GM12878 (cell line): ENCODE data around the gene TSC2. TPM values are rescaled to one million over a fixed set of nuclear protein-coding genes. Genes with fewer than 3 reads are reported as not detected.

Experiments
- ATAC-seq: fragments of 200-7000 bp; cut with Tn5 transposase; 3 replicates; pipeline ENCODE4 v1.9.1; 2020; ENCODE audit warnings: mild to moderate bottlenecking, moderate library complexity
- BruUV-seq: library from RNA; stranded (reverse); fragments of 400-500 nt; replicated peaks from 2 replicates; lab custom pipeline; 2021; lab: Mats Ljungman, UMichigan
- CTCF ChIA-PET: fragments of 300-600 bp; sonication (Branson Sonifier 250); formaldehyde crosslinking; extraction: SDS; loops from one replicate; lab custom pipeline; 2021; ENCODE audit warnings: inconsistent platforms; lab: Yijun Ruan, JAX
- POLR2A ChIA-PET: fragments of 350-600 bp; formaldehyde crosslinking; extraction: SDS; loops from one replicate; lab custom pipeline; 2021; ENCODE audit warnings: inconsistent platforms; lab: Charles Lee
- RAD21 ChIA-PET: fragments of 300-600 bp; sonication (Branson Sonifier 250); formaldehyde crosslinking; loops from one replicate; lab custom pipeline; 2023; ENCODE audit warnings: antibody characterized with exemption; ENCODE audit not compliant: unreplicated experiment; lab: Charles Lee
- SMC1A ChIA-PET: fragments of 300-600 bp; sonication (Branson Sonifier 250); formaldehyde crosslinking; loops from one replicate; lab custom pipeline; 2023; ENCODE audit not compliant: unreplicated experiment, uncharacterized antibody; lab: Charles Lee
- DNase-seq: peaks from one replicate; pipeline ENCODE4 v3.0.0-alpha.2; 2011; ENCODE audit warnings: low read depth, low spot score
- FAIRE-seq: peaks from 3 replicates; lab custom pipeline; 2011; peaks lifted over from hg19 to GRCh38; lab: Jason Lieb, UNC
- H2AFZ ChIP-seq: 2 replicates; pipeline ENCODE4 v1.6.0; 2011; ENCODE audit warnings: low read depth, low read length, control low read depth; ENCODE audit not compliant: control insufficient read depth
- H3K27ac ChIP-seq: 2 replicates; pipeline ENCODE4 v1.5.1; 2011; ENCODE audit warnings: control low read depth; ENCODE audit not compliant: control insufficient read depth, insufficient read depth
- H3K27me3 ChIP-seq, 2 experiments: replicated peaks in 1 of 2; 2 replicates each; pipeline versions ENCODE4 v1.6.0 to v1.6.1; 2011; ENCODE audit warnings: low read length in 1 of 2; ENCODE audit not compliant: control insufficient read depth in 2 of 2, insufficient read depth in 2 of 2
- H3K36me3 ChIP-seq, 2 experiments: 2 replicates each; pipeline ENCODE4 v1.5.1; 2011; ENCODE audit warnings: low read length in 1 of 2; ENCODE audit not compliant: control insufficient read depth in 2 of 2, insufficient read depth in 2 of 2
- H3K4me1 ChIP-seq: 2 replicates; pipeline ENCODE4 v1.6.1; 2011; ENCODE audit warnings: mild to moderate bottlenecking, low read length, moderate library complexity, mixed read lengths; ENCODE audit not compliant: control insufficient read depth, insufficient read depth
- H3K4me2 ChIP-seq: 2 replicates; pipeline ENCODE4 v1.6.0; 2011; ENCODE audit warnings: control low read depth; ENCODE audit not compliant: control insufficient read depth, insufficient read depth
- H3K4me3 ChIP-seq: fragments of 200-600 bp; sonication (generic); 2 replicates; pipeline ENCODE4 v1.5.1; 2016
- H3K79me2 ChIP-seq: 2 replicates; pipeline ENCODE4 v1.6.0; 2011; ENCODE audit warnings: low read length; ENCODE audit not compliant: control insufficient read depth, insufficient read depth
- H3K9ac ChIP-seq: 2 replicates; pipeline ENCODE4 v1.8.0; 2011; ENCODE audit warnings: low read length, control low read depth, mixed read lengths; ENCODE audit not compliant: control insufficient read depth, insufficient read depth
- H3K9me3 ChIP-seq: replicated peaks from 3 replicates; pipeline ENCODE4 v1.5.1; 2011; ENCODE audit warnings: mild to moderate bottlenecking, low read length; ENCODE audit not compliant: control insufficient read depth, insufficient read depth
- H4K20me1 ChIP-seq: 2 replicates; pipeline ENCODE4 v1.6.0; 2011; ENCODE audit not compliant: control insufficient read depth, insufficient read depth
- ATF2 ChIP-seq: IDR thresholded peaks from 2 replicates; pipeline ENCODE4 v1.6.1; 2012; ENCODE audit warnings: low read length, inconsistent platforms
- ATF7 ChIP-seq: fragments of 450-650 bp; IDR thresholded peaks from 2 replicates; pipeline ENCODE4 v1.6.1; 2016; ENCODE audit warnings: low read depth, mild to moderate bottlenecking
- BACH1 ChIP-seq: fragments of 450-650 bp; IDR thresholded peaks from 2 replicates; pipeline ENCODE4 v1.6.1; 2017; ENCODE audit warnings: mild to moderate bottlenecking, borderline replicate concordance
- KLF5 ChIP-seq: fragments of 450-650 bp; IDR thresholded peaks from 2 replicates; pipeline ENCODE4 v1.6.1; 2014; ENCODE audit warnings: mild to moderate bottlenecking; ENCODE audit not compliant: partially characterized antibody
- NKRF ChIP-seq: fragments of 450-650 bp; conservative IDR thresholded peaks from 2 replicates; pipeline ENCODE4 v1.6.1; 2017; ENCODE audit warnings: mild to moderate bottlenecking, moderate library complexity
- NR2F1 ChIP-seq: fragments of 450-650 bp; conservative IDR thresholded peaks from 2 replicates; pipeline ENCODE4 v1.6.1; 2017; ENCODE audit warnings: mild to moderate bottlenecking
- POLR2A ChIP-seq: IDR thresholded peaks from 2 replicates; pipeline ENCODE4 v1.6.1; 2011; ENCODE audit warnings: low read depth, mild to moderate bottlenecking, low read length
- ZNF592 ChIP-seq: fragments of 450-650 bp; IDR thresholded peaks from 2 replicates; pipeline ENCODE4 v1.6.1; 2017; ENCODE audit warnings: mild to moderate bottlenecking, moderate library complexity
- ZSCAN29 ChIP-seq: fragments of 450-650 bp; IDR thresholded peaks from 2 replicates; pipeline ENCODE4 v1.6.1; 2017; ENCODE audit warnings: mild to moderate bottlenecking, moderate library complexity
- WGBS: methylation state at CpG from one replicate; pipeline ENCODE4 v1.1.6; 2016; ENCODE audit warnings: low lambda C conversion rate; ENCODE audit not compliant: insufficient replicate concordance, insufficient coverage; ENCODE audit errors: missing lambda C conversion rate; 5-methylcytosine and 5-hydroxymethylcytosine counted together
- in situ Hi-C: fragments of 300-500 bp; cut with MboI; formaldehyde crosslinking; loops from 9 replicates; pipeline ENCODE4 v1.14.3; 2018; ENCODE audit warnings: mixed read lengths
- intact Hi-C: fragments of 100-400 bp; cut with micrococcal nuclease; formaldehyde crosslinking; loops from one replicate; pipeline ENCODE4 v1.14.2; 2022; ENCODE audit not compliant: unreplicated experiment
- polyA plus RNA-seq, 11 experiments: library from polyadenylated mRNA; depleted of rRNA in 4 of 11; unstranded in 6 of 11; stranded (reverse) in 5 of 11; fragments of >200 nt; fragmentation: Nextera tagmentation in 4 of 11; fragmentation: Illumina TruSeq in 1 of 11; extraction: Ambion mirVana in 4 of 11; extraction: Trizol in 1 of 11; gene quantifications; 1 replicate in 1 of 11; 2 replicates in 10 of 11; pipeline versions ENCODE4 v1.2.1 to v1.2.3, GENCODE V29; 2011 to 2016; ENCODE audit warnings: inconsistent platforms in 2 of 11, missing spikeins in 2 of 11, low read depth in 1 of 11
- total RNA-seq, 4 experiments: library from RNA; depleted of rRNA in 3 of 4; stranded (reverse); fragments of >200 nt in 3 of 4; fragmentation: Illumina TruSeq in 1 of 4; extraction: Trizol in 1 of 4; gene quantifications; 2 replicates each; pipeline versions ENCODE4 v1.2.1 to v1.2.3, GENCODE V29; 2013 to 2021

Gene TSC2
- total and polyA plus RNA-seq, 10 of the 15 experiments (the other 5 are each of a cell fraction or from before 2014, with no cell fraction given) = 1.6 to 77.0 (median 21.6) TPM

- ChIA-PET POLR2A (interaction anchor here (0.7 to 1.3 kb wide), 6 partner anchors 9 to 167 kb away, joined by 3 to 13 read pairs (median 4); partner anchors contain the start of genes PGP, TBL3 and TRAF7), SMC1A (interaction anchor here (1.3 kb wide), 1 partner anchor 93 kb away, joined by 3 read pairs; no protein-coding TSS in a partner anchor), CTCF (interaction anchor here (1.3 to 2.8 kb wide), 3 partner anchors 26 to 92 kb away, joined by 6 to 16 read pairs (median 8); no protein-coding TSS in a partner anchor), RAD21 (interaction anchor here (1.2 to 2.1 kb wide), 4 partner anchors 25 to 459 kb away, joined by 3 to 9 read pairs (median 4); partner anchors contain the start of gene TRAF7)
- Histone ChIP-seq H3K9me3 (no peaks in the 10 kb centered on the region), H3K27ac (peak overlapping the region; percentile 22), H3K4me2 (peak overlapping the region; percentile 98), H4K20me1 (no peaks in the 10 kb centered on the region), H3K36me3 (peaks cover 0 to 3% of the 10 kb centered on the region in 2 experiments; a peak in 2 of 4 replicates), H3K4me1 (peaks cover 21% of the 10 kb centered on the region), H3K79me2 (peaks cover 16% of the 10 kb centered on the region), H2AFZ (peak overlapping the region; percentile 89)
- no peak for DNase-seq
- FAIRE-seq = no peak
- in situ Hi-C loops (no loop called here), intact Hi-C loops (no loop called here)
- TF ChIP-seq KLF5 (peak; percentile 12), ZSCAN29 (0 out of 2 replicates have a peak, but pooled peaks have one; percentile 14), NKRF (peak; percentile 9; the same call in 1 of the 2 replicates), POLR2A (no peak)
- TF ChIP-seq, all 136 proteins: peak for 3
- peak overlapping the region; percentile 76 for H3K9ac ChIP-seq
- 5% methylated on average over 22 of the region's 30 CpGs for WGBS
- TSS peak; percentile 78 for BruUV-seq
- H3K27me3 ChIP-seq = no peaks in the 10 kb centered on the region
- peak; percentile 29 for ATAC-seq
- peak overlapping the region; percentile 97 for H3K4me3 ChIP-seq
Measured at GRCh38 chr16:2048116-2048543, 345 bp downstream of the TSC2 start.

GRCh38 chr16:2053211-2053610, 5.4 kb downstream of the TSC2 start:
- SMC1A ChIA-PET = no interaction called here
- ATAC-seq (no peak), FAIRE-seq (no peak), DNase-seq (no peak)
- Histone ChIP-seq H3K27ac (no peak overlapping the region), H2AFZ (no peak overlapping the region), H3K79me2 (peaks cover 7% of the 10 kb centered on the region), H3K27me3 (no peaks in the 10 kb centered on the region), H3K4me2 (no peak overlapping the region), H3K9ac (no peak overlapping the region), H3K36me3 (peaks cover 2 to 10% of the 10 kb centered on the region in 2 experiments; a peak in 2 of 4 replicates), H3K4me3 (no peak overlapping the region), H4K20me1 (no peaks in the 10 kb centered on the region), H3K4me1 (peaks cover 4% of the 10 kb centered on the region; the same call in 1 of the 2 replicates), H3K9me3 (no peaks in the 10 kb centered on the region)
- RAD21 ChIA-PET = no interaction called here
- CTCF ChIA-PET = no interaction called here
- POLR2A ChIA-PET = no interaction called here
- in situ Hi-C loops = no loop called here
- WGBS = 96% methylated on average over 21 of the region's 21 CpGs
- BruUV-seq = no TSS peak
- intact Hi-C loops = no loop called here
- TF ChIP-seq ATF7 (no peak), BACH1 (no peak), NR2F1 (no peak), ATF2 (no peak), ZNF592 (no peak)
